GM13976 (cell line): ENCODE data around the gene MPC1L.

Experiments
- DNase-seq: peaks from one replicate; pipeline ENCODE4 v3.0.0; 2012; ENCODE audit warnings: low spot score
- in situ Hi-C: fragments of 300-500 bp; cut with MboI; formaldehyde crosslinking; loops from one replicate; pipeline ENCODE4 v1.12.0; 2022; ENCODE audit warnings: low sequenced_read_pairs, mixed read lengths, inconsistent platforms; ENCODE audit not compliant: unreplicated experiment
- TF ChIP-seq, protein P1 (sequence below): IDR thresholded peaks from 2 replicates; pipeline ENCODE4 v1.5.1; 2012; ENCODE audit warnings: borderline replicate concordance, mild to moderate bottlenecking; ENCODE audit not compliant: insufficient read depth; ENCODE audit errors: extremely low read depth, missing control alignments, control extremely low read depth

The MPC1L gene

DNA sequence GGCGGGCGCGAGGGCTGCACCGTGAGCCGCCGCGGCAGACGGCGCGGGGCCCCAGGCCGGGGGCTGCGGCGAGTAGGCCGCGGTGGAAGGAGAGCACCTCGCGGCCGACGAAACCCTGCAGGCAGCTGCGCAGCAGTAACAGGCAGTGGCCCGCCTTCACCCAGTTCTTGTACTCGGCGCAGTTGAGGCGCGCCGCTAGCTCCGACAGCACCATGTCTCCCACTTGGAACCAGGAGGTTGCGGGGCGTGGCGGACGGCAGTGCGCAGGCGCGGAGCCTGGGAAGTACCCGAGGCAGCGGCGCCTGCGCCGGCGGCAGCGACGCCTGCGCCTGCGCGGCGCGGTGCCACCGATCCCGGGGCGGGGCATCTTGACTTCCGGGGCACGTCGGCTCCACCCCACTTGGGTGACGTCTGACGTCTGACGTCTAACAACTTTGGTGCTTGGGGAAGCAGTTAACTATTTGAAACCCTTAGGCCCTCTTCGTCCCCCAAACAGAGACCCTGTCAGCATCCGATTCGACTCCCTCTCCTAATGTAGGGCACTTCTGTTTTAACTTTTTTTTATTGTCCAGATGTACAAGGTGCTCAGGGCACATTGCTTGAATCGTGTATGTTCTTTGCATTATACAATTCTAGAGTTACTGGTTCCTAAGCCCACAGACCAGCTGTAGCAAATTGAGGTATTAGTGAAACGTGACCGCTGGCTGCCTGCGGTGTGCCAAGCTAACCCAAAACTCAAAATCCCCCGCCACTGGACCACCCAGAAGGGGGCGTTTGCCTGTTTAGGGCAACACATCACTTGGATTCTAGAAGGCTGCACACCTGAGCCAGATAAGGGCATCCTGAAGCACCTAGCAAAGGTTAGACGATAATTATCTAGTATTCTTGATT is 24.3 kb downstream of the MPC1L start, which contains the start of gene CXorf38:
Gene CXorf38, minus strand, starts transcription at position 255 of the 891 bp plus-strand sequence. Its CDS starts 41 bp downstream, at position 214.
- TF ChIP-seq, protein P1, sequence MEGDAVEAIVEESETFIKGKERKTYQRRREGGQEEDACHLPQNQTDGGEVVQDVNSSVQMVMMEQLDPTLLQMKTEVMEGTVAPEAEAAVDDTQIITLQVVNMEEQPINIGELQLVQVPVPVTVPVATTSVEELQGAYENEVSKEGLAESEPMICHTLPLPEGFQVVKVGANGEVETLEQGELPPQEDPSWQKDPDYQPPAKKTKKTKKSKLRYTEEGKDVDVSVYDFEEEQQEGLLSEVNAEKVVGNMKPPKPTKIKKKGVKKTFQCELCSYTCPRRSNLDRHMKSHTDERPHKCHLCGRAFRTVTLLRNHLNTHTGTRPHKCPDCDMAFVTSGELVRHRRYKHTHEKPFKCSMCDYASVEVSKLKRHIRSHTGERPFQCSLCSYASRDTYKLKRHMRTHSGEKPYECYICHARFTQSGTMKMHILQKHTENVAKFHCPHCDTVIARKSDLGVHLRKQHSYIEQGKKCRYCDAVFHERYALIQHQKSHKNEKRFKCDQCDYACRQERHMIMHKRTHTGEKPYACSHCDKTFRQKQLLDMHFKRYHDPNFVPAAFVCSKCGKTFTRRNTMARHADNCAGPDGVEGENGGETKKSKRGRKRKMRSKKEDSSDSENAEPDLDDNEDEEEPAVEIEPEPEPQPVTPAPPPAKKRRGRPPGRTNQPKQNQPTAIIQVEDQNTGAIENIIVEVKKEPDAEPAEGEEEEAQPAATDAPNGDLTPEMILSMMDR = no peak
- in situ Hi-C loops = loop anchor here (10.0 kb wide), 1 partner anchor 103 kb away; no protein-coding TSS in a partner anchor
- peak; percentile 92 for DNase-seq

DNA sequence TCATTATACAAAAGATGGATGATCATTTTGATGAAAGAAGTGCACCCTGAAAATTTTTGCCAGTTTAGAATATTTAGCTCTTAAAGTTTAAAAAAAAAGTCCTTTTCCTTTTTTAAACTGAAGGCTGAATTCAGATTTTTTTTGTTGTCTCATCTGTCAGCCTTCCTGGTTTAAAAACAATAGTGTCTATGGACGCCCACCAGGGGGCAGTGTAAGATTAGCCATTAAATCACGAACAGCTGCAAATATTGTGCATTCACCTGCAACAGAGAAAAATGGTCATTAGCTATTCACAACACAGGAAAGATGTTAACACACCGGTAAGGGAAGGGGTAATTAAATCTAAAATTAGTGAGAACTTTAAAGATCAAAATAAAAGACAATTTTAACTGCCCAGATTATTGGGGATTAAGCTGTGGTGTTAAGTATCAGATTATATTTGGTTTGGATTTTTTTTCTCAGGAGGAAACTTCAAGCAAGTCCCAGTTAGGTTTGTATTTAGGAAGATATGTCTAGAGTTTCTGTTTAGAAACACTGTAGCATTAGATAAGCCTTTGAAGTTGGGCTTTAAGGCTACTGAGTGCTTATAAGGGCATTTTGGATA is 28.5 kb downstream of the MPC1L start:
- TF ChIP-seq, protein P1 = peak; percentile 59
- in situ Hi-C loops = no loop called here
- peak; percentile 35 for DNase-seq

GRCh38 chrX:40652664-40653063 is 29.4 kb downstream of the MPC1L start:
- TF ChIP-seq, protein P1 = no peak
- in situ Hi-C loops = no loop called here

DNA sequence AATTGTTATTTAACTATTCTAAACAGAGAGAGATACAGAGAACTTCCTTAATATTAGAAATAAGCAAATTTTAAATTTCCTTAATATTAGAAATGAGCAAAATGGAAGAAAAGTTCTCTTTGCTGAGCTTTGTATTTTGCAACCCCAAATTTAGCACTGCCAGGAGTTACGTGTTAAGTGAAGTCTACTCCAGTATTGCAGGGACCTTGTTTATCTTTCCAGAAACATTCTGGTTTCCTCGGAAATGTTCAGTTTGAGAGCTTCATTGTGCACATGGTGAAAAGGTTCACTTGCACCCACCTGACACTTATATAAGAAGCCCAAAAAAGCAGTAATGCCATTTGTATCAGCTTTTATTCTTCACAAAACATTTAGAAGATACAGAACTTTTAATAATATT is 30.3 kb downstream of the MPC1L start:
- no peak for DNase-seq
- in situ Hi-C loops = no loop called here
- TF ChIP-seq, protein P1 = no peak

More at GRCh38 chrX:40652664-40653063, 29.4 kb downstream of the MPC1L start:
- no peak for DNase-seq

DNA sequence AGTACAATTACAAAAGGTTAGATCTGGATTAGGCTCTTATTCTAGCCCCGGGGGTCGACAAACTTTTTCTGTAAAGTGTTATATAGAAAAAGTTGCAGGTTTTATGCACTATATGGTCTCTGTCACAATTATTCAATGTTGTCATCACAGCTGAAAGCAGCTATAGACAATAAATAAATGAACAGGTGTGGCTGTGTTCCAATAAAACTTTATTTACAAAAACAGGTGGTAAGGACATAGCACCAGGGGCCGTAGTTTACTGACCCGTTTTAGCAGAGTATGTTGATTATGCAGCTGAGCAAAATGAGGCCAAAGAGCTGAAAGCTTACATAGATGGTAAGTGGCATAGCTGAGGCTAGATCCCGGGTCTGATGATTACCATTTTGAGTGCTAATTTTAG is 37.2 kb downstream of the MPC1L start:
- DNase-seq = no peak
- TF ChIP-seq, protein P1 = no peak
- in situ Hi-C loops = loop anchor here (10.0 kb wide), 1 partner anchor 454 kb away; no protein-coding TSS in a partner anchor

DNA sequence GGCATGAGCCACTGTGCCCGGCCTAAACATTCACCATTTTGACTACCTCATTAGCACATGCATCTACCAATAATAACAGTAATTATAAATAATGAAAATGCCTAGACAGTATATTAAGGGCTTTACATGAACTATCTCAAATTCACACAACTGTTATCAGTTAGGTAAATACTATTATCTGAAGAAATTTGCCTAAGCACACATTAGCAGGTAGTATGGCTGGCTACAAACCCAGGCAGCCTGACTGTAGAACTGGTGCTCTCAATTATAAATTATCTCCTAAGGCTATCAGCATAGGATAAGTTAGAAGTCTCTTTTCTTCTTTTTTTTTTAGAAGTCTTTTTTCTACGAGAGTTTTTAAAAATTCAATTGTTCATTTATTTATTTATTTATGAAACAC is 38.3 kb downstream of the MPC1L start:
- TF ChIP-seq, protein P1 = no peak
- no peak for DNase-seq
- in situ Hi-C loops = loop anchor here (10.0 kb wide), 1 partner anchor 453 kb away; no protein-coding TSS in a partner anchor
